GM18507 (cell line): Measurements from ENCODE around the gene ILF2.
"Not testable (repeated sequence)": the region's sequence is repeated elsewhere in the genome, so short reads cannot be mapped to it uniquely, and the experiment has no call there.

Source experiments
- DNase-seq: peaks from one replicate; pipeline ENCODE4 v3.0.0; 2011; ENCODE audit warnings: low read depth; ENCODE audit not compliant: insufficient read length; ENCODE audit errors: extremely low spot score
- FAIRE-seq: peaks from 2 replicates; lab custom pipeline; 2011; peaks lifted over from hg19 to GRCh38; lab: Jason Lieb, UNC

The ILF2 gene

DNA sequence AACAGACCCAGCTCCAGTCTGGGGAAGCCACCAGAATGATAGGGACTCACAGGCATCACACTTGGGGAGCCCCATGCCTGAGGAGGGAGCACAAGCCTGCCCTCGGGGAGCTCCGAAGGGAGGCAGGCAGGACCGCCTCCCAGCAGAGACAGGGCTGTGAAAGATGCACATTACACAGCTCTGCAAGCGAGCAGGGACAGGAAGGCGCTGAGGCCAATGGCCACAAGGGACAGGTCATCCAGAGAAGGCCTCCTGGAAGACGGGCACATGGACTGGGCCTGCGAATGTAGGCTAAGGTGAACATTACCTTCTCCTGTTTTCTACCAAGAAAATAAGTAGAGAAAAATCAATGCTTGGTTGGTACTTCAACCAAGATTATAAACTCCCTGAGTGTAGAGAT is 11.9 kb upstream of the ILF2 start:
- DNase-seq (no peak), FAIRE-seq (no peak)

GRCh38 chr1:153680120-153680403 is 9.3 kb upstream of the ILF2 start:
- FAIRE-seq, result no peak
- no peak for DNase-seq

- DNase-seq (no peak), FAIRE-seq (no peak)
Observed at GRCh38 chr1:153679337-153680119, 8.7 kb upstream of the ILF2 start.

GRCh38 chr1:153678519-153679336 is 7.9 kb upstream of the ILF2 start, which contains the start of gene NPR1:
TSS of gene NPR1 (plus strand) at chr1:153678688. CDS start at chr1:153679109, 421 bp downstream.
- FAIRE-seq, result no peak
- no peak for DNase-seq

GRCh38 chr1:153677718-153678518 is 7.1 kb upstream of the ILF2 start:
- FAIRE-seq (peak; percentile 91), DNase-seq (no peak)

DNA sequence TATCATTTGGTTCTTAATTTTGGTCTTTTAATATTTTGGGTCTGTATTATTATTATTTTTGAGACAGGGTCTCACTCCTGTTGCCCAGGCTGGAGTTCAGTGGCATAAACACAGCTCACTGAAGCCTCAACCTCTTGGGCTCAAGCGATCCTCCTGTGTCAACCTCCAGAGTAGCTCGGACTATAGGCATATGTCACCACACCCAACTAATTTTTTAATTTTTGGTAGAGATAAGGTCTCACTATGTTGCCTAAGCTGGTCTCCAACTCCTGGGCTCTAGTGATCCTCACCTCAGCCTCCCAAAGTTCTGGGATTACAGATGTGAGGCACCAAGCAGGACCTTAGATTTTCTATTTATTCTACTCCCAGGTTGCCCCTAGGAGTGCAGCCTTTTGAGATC is 2.7 kb upstream of the ILF2 start:
- no peak for DNase-seq
- no peak for FAIRE-seq

DNA sequence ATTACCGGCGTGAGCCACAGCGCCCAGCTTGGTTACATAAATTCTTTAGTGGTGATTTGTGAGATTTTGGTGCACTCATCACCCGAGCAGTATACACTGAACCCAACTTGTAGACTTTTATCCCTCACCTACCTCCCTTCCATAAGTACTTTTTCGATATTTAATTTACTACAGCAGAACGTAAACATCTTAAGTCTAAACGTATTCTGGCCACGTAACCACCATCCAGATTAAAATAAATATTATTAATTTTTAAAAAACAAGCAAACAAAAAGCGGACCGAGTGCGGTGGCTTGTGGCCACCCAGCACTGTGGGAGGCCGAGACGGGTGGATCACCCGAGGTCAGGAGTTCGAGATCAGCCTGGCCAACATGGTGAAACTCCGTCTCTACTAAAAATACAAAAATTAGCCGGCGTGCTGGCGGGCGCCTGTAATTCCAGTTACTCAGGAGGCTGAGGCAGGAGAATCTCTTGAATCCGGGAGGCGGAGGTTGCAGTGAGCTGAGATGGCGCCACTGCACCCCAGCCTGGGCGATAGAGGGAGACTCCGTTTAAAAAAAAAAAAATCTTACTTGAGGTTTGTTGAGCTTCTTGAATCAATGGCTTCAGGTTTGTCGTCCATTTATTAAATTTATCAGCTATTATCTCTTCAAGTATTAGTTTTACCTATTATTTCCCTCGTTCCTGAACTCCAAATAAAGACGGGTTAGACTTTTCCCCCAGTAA is 998 bp upstream of the ILF2 start:
- not testable (repeated sequence) for DNase-seq, FAIRE-seq

GRCh38 chr1:153670257-153670858 is 435 bp downstream of the ILF2 start:
- DNase-seq (no peak), FAIRE-seq (no peak)

DNA sequence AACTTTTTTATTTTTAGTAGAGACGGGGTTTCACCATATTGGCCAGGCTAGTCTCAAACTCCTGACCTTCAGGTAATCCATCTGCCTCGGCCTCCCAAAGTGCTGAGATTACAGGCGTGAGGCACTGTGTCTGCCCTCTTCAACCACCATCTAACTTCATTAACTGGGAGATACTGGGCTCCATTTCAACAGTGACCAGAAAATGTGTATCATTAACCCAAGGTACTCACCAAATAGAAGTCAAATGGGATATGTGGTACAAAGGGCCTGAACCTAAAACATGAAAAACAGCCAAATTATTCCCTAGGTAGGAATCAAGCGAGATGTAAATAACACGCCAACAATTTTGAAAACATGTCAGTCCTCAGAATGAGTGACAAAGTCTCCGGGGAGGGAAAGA is 1.2 kb downstream of the ILF2 start:
- DNase-seq (no peak), FAIRE-seq (no peak)

DNA sequence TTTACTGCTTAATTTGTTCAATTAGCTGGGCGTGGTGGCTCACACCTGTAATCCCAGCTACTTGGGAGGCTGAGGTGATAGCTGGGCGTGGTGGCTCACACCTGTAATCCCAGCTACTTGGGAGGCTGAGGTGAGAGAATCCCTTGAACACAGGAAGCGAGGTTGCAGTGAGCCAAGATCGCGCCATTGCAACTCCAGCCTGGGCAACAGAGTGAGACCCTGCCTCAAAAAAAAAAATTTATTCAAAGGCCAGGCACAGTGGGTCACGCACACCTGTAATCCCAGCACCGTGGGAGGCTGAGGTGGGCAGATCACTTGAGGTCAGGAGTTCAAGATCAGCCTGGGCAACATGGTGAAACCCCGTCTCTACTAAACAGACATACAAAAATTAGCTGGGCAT is 2.1 kb downstream of the ILF2 start:
- FAIRE-seq, DNase-seq: not testable (repeated sequence)

DNA sequence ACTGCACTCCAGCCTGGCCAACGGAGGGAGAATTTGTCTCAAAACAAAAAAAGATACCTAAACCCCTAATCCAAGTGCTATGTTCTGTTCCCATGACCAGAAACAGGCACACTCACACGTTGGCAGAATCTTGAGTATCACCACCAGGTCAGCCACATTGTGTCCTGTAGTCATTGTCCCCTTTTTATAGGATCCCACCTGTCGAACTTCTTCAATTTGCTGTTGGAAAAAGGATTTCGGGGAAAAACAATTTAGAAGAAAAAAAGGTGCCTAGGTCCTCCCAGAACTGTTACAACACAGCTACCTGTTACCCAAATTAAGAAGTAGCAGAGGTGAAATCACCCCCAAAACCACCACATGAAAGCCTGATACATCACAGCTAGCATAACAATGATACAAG is 3.4 kb downstream of the ILF2 start:
- DNase-seq, result no peak
- FAIRE-seq, result no peak

GRCh38 chr1:153663211-153663610 is 7.6 kb downstream of the ILF2 start:
- no peak for DNase-seq
- no peak for FAIRE-seq

DNA sequence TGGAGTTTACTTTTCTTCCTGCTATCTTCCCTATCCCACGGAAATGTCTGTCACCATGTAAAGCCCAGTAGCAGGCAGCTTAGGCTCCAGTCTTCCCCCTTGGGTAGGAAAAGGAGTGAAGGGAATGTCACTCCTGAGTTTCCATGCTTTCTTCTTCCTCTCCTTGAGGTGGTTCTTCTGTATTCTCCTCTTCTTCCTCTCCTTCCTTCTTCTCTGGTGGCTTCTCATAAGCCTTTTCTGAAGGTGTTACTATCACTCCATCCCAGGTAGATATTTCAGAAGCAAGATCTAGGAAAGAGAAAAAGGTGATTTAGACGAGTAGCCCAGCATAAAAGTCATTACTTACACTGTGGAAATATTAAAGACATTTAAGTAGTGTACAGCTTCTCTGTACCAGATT is 8.5 kb downstream of the ILF2 start:
- FAIRE-seq, result no peak
- DNase-seq, result no peak

DNA sequence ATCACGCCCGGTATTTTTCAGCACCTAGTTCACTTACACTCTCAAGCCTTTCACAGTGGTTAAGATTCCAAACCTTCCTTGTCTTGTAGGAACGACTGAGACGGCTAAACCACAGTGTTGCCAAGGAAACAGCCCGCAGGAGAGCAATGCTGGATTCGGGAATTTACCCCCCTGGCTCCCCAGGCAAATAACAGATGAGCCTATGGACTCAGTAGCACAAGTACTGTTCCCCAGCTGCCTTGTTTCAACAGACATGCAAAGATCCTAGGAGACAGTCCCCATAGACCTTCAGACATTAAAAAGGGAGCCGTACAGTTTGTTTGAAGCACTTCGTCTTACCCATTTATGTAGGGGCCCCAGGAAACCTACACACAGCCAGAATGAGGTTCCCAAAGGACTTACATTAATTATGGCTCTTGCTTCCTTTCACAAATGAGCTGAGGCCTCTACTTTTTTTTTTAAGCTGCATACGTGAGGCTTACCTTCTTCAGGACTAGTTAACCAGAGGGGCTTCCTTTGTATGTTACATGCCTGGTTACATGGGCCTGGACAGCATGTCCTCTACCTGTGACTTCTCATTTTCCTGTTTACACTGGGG is 9.6 kb downstream of the ILF2 start:
- no peak for DNase-seq
- FAIRE-seq, result no peak

DNA sequence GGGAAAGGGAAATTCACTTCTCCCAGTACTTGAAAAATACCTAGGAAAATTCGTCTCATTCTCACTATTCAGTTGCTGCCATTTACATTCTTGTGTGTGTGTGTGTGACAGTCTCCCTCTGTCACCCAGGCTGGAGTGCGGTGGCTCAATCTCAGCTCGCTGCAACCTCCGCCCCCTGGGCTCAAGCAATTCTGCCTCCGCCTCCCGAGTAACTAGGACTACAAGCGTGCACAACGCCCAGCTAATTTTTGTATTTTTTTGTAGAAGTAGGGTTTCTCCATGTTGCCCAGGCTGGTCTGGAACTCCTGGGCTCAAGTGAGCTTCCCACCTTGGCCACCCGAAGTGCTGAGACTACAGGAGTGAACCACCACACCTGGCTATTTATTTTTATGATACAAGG is 11.1 kb downstream of the ILF2 start:
- DNase-seq, result no peak
- FAIRE-seq, result no peak

DNA sequence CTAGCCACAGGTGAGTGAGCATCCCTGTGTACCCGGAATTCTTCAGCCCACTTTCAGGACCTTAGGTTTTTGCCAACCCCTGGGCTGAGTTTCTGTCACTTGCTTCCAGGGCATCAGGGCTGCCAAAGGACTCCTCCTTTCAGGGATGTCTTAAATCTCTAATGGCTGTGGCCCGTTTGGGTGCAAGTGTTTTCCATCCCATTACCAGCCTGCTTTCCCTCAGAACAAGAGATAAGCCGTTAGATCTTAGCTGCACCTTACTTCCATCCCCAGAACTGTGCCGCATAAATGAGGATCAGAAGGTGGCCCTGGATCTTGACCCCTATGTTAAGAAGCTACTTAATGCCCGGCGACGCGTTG is 11.6 kb downstream of the ILF2 start:
- FAIRE-seq, result no peak
- no peak for DNase-seq

DNA sequence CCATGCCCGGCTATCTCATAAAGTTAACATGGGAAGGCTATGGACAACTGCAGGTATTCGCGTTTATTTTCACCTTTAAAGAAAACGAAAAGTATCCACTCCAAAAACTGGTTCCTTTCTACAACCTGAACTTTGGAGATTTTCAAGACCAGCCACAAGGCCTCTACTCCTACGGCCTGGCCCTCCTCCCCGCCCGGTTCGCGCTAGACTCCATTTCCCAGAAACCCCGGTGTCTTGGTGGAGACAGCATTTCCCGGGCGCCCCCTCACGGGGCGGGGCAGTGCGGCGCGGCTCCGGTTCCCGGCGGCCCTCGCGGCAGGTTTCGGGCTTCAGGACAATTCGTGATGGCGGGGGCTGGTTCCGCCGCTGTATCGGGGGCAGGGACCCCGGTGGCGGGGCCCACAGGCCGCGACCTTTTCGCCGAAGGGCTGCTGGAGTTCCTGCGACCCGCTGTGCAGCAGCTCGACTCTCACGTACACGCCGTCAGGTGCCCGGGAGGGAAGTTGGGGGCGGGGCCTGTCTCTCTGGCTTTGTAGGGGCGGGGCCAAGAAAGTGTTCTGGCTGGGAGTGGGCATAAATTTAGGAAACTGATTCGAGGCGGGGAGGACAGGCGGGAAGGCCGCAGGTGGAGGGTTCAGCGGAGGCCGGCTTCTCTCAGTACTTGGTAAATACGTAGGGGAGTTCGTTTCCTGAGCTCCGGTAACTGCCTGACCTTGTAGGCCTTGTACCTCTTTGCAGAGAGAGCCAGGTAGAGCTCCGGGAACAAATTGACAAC is 12.2 kb downstream of the ILF2 start, which contains the start of gene SNAPIN:
SNAPIN (plus strand) TSS at position 304 of the 775 bp plus-strand sequence; CDS start at position 345, 41 bp downstream.
- peak; percentile 93 for FAIRE-seq
- peak; percentile 85 for DNase-seq

GRCh38 chr1:153655333-153655732 is 15.5 kb downstream of the ILF2 start:
- FAIRE-seq (no peak), DNase-seq (no peak)
